Endothelial cell (in vitro differentiated cells): ENCODE data around the gene ZNF221. TPM values are rescaled to one million over a fixed set of nuclear protein-coding genes. Genes with fewer than 3 reads are reported as not detected.
A peak's percentile ranks its signal among the peaks of the same experiment; 100 is the strongest.

ENCODE experiments used
- DNase-seq: peaks from one replicate; pipeline ENCODE4 v3.0.0; 2021; ENCODE audit warnings: low spot score
- H3K27ac Mint-ChIP-seq: one replicate; pipeline ENCODE4 v1.8.0; 2021; ENCODE audit warnings: mixed read lengths, inconsistent platforms; ENCODE audit not compliant: unreplicated experiment
- H3K27me3 Mint-ChIP-seq: one replicate; pipeline ENCODE4 v1.8.0; 2021; ENCODE audit warnings: mild to moderate bottlenecking, moderate library complexity, mixed read lengths, inconsistent platforms; ENCODE audit not compliant: unreplicated experiment
- H3K36me3 Mint-ChIP-seq: one replicate; pipeline ENCODE4 v1.8.0; 2021; ENCODE audit warnings: mild to moderate bottlenecking, low read depth, mixed read lengths, inconsistent platforms; ENCODE audit not compliant: unreplicated experiment
- H3K4me1 Mint-ChIP-seq: one replicate; pipeline ENCODE4 v1.8.0; 2021; ENCODE audit warnings: mild to moderate bottlenecking, mixed read lengths, inconsistent platforms; ENCODE audit not compliant: unreplicated experiment
- H3K4me3 Mint-ChIP-seq: one replicate; pipeline ENCODE4 v1.8.0; 2021; ENCODE audit warnings: mild to moderate bottlenecking, mixed read lengths, inconsistent platforms; ENCODE audit not compliant: unreplicated experiment
- H3K9me3 Mint-ChIP-seq: one replicate; pipeline ENCODE4 v1.8.0; 2021; ENCODE audit warnings: mixed read lengths, inconsistent platforms; ENCODE audit not compliant: unreplicated experiment
- total RNA-seq: library from RNA; stranded (reverse); fragmentation: NEBNext Ultra II Directional; extraction: Animal tissue kit (Norgen Biotek cat#: 25700); gene quantifications from one replicate; pipeline ENCODE4 v1.2.1, GENCODE V29; 2021; ENCODE audit not compliant: unreplicated experiment
- TF ChIP-seq, protein P1 (sequence below): fragments of 200-600 bp; sonication (generic); IDR thresholded peaks from one replicate; pipeline ENCODE4 v1.5.0; 2021; ENCODE audit warnings: antibody characterized with exemption; ENCODE audit not compliant: unreplicated experiment

ZNF221 gene
- total RNA-seq, 1 donor from 2014 or later: 7.3 TPM

DNA sequence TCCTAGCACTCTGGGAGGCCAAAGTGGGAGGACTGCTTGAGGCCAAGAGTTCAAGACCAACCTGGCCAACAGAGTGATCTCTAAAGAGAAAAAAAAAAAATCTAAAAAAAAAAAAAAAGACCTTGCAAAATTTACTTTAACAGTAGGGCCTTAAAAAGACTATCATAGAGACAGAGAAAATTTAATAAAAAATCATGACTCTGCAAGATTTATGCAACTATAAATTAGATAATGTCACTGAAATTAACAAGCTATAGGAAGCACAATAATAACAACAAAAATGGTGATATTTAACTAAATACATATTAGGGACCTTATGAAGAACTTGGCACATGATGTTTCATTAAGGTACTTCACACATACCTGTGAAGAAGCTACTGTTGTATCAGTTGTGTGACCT, 27.2 kb upstream of the ZNF221 start:
- Mint-ChIP-seq H3K27me3 (no peaks in the 10 kb centered on the region), H3K9me3 (no peaks in the 10 kb centered on the region), H3K36me3 (peaks cover 67% of the 10 kb centered on the region), H3K4me3 (peak overlapping the region; percentile 56), H3K27ac (no peak overlapping the region), H3K4me1 (no peaks in the 10 kb centered on the region)
- TF ChIP-seq, protein P1, sequence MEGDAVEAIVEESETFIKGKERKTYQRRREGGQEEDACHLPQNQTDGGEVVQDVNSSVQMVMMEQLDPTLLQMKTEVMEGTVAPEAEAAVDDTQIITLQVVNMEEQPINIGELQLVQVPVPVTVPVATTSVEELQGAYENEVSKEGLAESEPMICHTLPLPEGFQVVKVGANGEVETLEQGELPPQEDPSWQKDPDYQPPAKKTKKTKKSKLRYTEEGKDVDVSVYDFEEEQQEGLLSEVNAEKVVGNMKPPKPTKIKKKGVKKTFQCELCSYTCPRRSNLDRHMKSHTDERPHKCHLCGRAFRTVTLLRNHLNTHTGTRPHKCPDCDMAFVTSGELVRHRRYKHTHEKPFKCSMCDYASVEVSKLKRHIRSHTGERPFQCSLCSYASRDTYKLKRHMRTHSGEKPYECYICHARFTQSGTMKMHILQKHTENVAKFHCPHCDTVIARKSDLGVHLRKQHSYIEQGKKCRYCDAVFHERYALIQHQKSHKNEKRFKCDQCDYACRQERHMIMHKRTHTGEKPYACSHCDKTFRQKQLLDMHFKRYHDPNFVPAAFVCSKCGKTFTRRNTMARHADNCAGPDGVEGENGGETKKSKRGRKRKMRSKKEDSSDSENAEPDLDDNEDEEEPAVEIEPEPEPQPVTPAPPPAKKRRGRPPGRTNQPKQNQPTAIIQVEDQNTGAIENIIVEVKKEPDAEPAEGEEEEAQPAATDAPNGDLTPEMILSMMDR: no peak
- no peak for DNase-seq

DNA sequence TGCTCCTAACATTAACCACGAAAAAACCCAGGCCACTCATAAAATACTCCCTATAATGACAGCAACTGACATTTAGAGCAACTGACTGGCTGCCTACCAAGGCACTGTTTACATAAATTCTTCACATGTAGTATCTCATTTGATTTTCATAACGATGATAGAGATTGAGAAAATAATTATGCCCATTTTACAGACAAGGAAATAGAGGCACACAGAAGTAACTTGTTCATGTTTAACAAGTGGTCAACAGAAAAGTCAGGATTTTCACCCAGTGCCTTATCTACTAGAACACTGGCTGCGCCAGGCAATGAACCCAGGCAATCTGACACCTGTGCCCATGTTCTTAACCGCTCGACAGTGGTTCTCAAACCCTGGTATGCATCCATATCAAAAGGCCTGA, 22.2 kb upstream of the ZNF221 start:
- Mint-ChIP-seq H3K36me3 (peaks cover 51% of the 10 kb centered on the region), H3K27ac (no peak overlapping the region)
- TF ChIP-seq, protein P1: no peak

DNA sequence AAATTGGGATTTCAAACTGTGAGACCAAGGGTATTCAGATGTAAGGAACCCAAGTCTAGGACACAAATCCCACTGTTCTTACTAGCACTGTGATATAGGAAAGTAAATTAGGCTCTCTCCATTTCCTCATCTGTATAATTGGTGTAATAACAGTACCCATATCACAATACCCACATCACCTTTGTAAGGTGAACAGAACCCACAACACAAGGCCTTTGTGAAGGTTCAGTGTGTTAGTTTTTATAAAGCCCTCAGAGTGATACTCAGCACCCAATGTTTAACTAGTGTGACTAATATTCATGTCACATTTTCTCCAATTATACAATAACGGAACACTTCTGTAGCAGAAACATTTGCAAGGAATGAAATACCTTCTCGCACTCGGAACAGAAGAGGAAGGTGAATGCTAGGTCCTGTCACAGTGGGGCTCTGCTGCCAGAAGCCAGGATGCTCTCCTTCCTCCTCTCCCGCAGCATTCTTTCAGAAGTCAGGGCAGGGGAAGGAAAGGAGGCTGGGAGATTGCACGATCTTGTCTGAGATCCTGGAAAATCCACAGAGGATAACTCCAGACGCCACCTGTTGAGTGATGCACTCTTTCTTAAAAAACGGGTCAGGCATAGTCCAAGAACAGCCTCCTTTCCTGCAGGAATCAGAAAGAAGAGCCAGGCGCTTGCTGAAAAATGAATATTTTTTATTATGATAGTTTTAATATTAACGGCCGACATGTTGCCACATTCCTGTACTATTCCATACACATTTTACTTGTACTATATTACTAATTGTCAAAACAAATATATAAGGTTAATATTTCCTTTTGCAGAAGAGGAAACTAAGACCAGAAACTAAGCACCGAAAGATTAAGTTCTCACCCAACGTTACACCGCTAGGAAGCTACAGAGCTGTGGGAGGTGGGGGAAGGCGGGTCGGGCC, 16.7 kb upstream of the ZNF221 start:
- Mint-ChIP-seq H3K36me3 (peaks cover 24% of the 10 kb centered on the region), H3K4me1 (peaks cover 5% of the 10 kb centered on the region), H3K4me3 (peak overlapping the region; percentile 95), H3K27me3 (no peaks in the 10 kb centered on the region), H3K27ac (peak overlapping the region; percentile 94), H3K9me3 (no peaks in the 10 kb centered on the region)
- TF ChIP-seq, protein P1: no peak
- DNase-seq: peak; percentile 11

More for the DNA sequence above, 22.2 kb upstream of the ZNF221 start:
- no peak for DNase-seq
- no peaks in the 10 kb centered on the region for H3K9me3 Mint-ChIP-seq
- H3K4me1 Mint-ChIP-seq: no peaks in the 10 kb centered on the region
- H3K4me3 Mint-ChIP-seq: no peak overlapping the region
- H3K27me3 Mint-ChIP-seq: no peaks in the 10 kb centered on the region

- H3K4me3 Mint-ChIP-seq: peak within 1 kb of the TSS; percentile 95
- DNase-seq: peak; percentile 86
- peaks cover 5% of the 10 kb centered on the region for H3K4me1 Mint-ChIP-seq
- TF ChIP-seq, protein P1: no peak
- H3K27ac Mint-ChIP-seq: peak within 1 kb of the TSS; percentile 94
- H3K9me3 Mint-ChIP-seq: no peaks in the 10 kb centered on the region
- H3K27me3 Mint-ChIP-seq: no peaks in the 10 kb centered on the region
- peaks cover 17% of the 10 kb centered on the region for H3K36me3 Mint-ChIP-seq
These were observed 15.9 kb upstream of the ZNF221 start, which contains the start of gene ZNF45 for GRCh38 chr19:43934985-43935708. Gene ZNF45, minus strand, starts transcription at chr19:43935282. Its CDS starts 13,097 bp downstream, at chr19:43922185.
